ENCODE measurements around the gene NKAIN2.
"Not testable (repeated sequence)": the region's sequence is repeated elsewhere in the genome, so short reads cannot be mapped to it uniquely, and the experiment has no call there.

The NKAIN2 gene

DNA sequence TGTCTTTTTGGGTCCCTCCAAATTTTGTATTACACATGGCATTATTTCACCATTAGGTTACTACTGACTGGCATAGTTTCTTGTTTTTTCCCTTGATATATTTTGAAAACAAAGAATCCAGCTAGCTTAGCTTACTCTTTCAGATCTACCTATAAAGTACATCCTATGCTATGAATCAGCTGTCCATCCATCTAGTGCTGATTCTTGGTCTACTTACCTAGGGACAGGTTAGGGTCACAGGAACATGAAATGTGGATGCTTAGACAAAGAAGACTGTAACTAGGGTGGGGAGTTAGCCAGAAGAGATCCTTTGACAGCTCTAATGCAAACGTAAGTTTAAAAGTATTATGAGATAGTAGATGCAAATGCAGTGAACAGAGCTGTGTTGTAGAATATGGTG is 91.7 kb downstream of the NKAIN2 start:
- DNase-seq (no peak), ATAC-seq (replicated peaks) (no peak)
- Mint-ChIP-seq H3K36me3 (no peaks in the 10 kb centered on the region), H3K4me3 (no peak overlapping the region), H3K9me3 (peaks cover 0 to 5% of the 10 kb centered on the region in 2 donors), H3K27ac (no peak overlapping the region), H3K4me1 (no peaks in the 10 kb centered on the region), H3K27me3 (no peaks in the 10 kb centered on the region)

GRCh38 chr6:123895806-123896205 is 92.1 kb downstream of the NKAIN2 start:
- H3K4me1 Mint-ChIP-seq, result no peaks in the 10 kb centered on the region
- DNase-seq, result no peak
- H3K36me3 Mint-ChIP-seq, result no peaks in the 10 kb centered on the region
- no peak overlapping the region for H3K4me3 Mint-ChIP-seq
- no peak overlapping the region for H3K27ac Mint-ChIP-seq
- H3K27me3 Mint-ChIP-seq, result no peaks in the 10 kb centered on the region
- ATAC-seq (replicated peaks), result no peak
- peaks cover 0 to 5% of the 10 kb centered on the region in 2 donors for H3K9me3 Mint-ChIP-seq

DNA sequence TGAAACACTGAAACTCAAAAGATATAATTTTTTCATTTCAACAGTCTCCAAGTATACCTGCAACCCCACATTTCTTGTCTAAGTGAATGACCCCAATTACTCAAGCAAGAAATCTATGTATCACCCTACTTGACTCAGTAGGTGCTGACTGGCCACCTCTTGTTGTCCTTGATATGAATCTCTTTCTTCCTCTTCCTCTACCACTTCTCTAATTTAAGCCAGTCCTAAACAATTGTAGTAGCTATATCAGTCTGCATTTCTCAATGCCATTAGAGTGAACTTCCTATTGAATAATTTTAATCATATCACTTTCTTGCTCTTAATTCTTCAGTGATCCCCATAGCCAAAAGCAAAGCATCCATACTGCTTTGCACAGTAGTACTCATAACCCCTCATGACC is 93.2 kb downstream of the NKAIN2 start:
- no peaks in the 10 kb centered on the region for H3K36me3 Mint-ChIP-seq
- H3K9me3 Mint-ChIP-seq, result peaks cover 0 to 2% of the 10 kb centered on the region in 2 donors
- DNase-seq (no peak), ATAC-seq (replicated peaks) (no peak)
- H3K27ac Mint-ChIP-seq, result no peak overlapping the region
- H3K4me3 Mint-ChIP-seq, result no peak overlapping the region
- H3K27me3 Mint-ChIP-seq, result no peaks in the 10 kb centered on the region
- H3K4me1 Mint-ChIP-seq, result no peaks in the 10 kb centered on the region

- DNase-seq (no peak), ATAC-seq (replicated peaks) (no peak)
- H3K9me3 Mint-ChIP-seq, result no peaks in the 10 kb centered on the region
- H3K27me3 Mint-ChIP-seq, result no peaks in the 10 kb centered on the region
- no peak overlapping the region for H3K27ac Mint-ChIP-seq
- no peak overlapping the region for H3K4me3 Mint-ChIP-seq
- no peaks in the 10 kb centered on the region for H3K4me1 Mint-ChIP-seq
- no peaks in the 10 kb centered on the region for H3K36me3 Mint-ChIP-seq
These were observed 94.3 kb downstream of the NKAIN2 start for GRCh38 chr6:123897965-123898364.

GRCh38 chr6:123898665-123899064 is 95.0 kb downstream of the NKAIN2 start:
- Mint-ChIP-seq H3K4me3 (no peak overlapping the region), H3K36me3 (no peaks in the 10 kb centered on the region), H3K27ac (no peak overlapping the region), H3K9me3 (no peaks in the 10 kb centered on the region), H3K27me3 (no peaks in the 10 kb centered on the region), H3K4me1 (no peaks in the 10 kb centered on the region)
- no peak for ATAC-seq (replicated peaks)
- no peak for DNase-seq

- Mint-ChIP-seq H3K4me3 (no peak overlapping the region), H3K27me3 (no peaks in the 10 kb centered on the region), H3K27ac (no peak overlapping the region), H3K4me1 (no peaks in the 10 kb centered on the region), H3K9me3 (no peaks in the 10 kb centered on the region), H3K36me3 (no peaks in the 10 kb centered on the region)
- DNase-seq (no peak), ATAC-seq (replicated peaks) (no peak)
These were observed 96.1 kb downstream of the NKAIN2 start for GRCh38 chr6:123899745-123900144.

GRCh38 chr6:123901436-123901835 is 97.8 kb downstream of the NKAIN2 start:
- H3K27me3 Mint-ChIP-seq, result no peaks in the 10 kb centered on the region
- no peaks in the 10 kb centered on the region for H3K9me3 Mint-ChIP-seq
- H3K4me3 Mint-ChIP-seq, result no peak overlapping the region
- no peak overlapping the region for H3K27ac Mint-ChIP-seq
- H3K36me3 Mint-ChIP-seq, result no peaks in the 10 kb centered on the region
- no peak for ATAC-seq (replicated peaks)
- DNase-seq, result no peak
- no peaks in the 10 kb centered on the region for H3K4me1 Mint-ChIP-seq

DNA sequence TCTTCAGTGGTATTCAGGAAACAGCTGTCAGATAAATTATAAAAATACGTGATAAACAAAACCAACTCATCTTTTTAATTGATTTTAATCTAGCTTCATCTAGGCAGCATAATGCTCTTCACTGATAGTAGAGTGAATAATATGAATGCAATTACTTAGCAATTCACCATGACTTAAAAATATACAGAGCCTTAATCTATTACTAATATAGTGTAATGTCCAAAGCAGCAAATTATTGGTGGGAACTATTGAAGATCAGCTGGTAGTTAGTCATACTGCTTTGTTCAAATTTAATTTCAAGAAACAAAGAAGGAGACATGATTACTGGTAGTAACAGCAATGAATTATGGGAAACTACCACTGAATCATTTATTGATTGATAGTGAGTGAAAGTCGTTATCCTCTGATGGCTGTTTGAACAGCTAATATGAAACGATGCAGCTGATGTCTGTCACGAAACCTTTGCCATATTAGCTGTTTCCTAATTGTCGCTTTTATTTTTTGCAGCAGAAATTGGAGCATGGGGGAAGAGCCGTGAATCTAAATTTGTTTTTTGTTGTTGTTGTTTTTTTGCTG is 99.2 kb downstream of the NKAIN2 start:
- Mint-ChIP-seq H3K27ac (no peak overlapping the region), H3K4me1 (no peaks in the 10 kb centered on the region), H3K4me3 (no peak overlapping the region), H3K9me3 (no peaks in the 10 kb centered on the region), H3K36me3 (no peaks in the 10 kb centered on the region), H3K27me3 (no peaks in the 10 kb centered on the region)
- DNase-seq, result no peak
- ATAC-seq (replicated peaks), result no peak

GRCh38 chr6:123904228-123904627 is 100.6 kb downstream of the NKAIN2 start:
- H3K27ac Mint-ChIP-seq, result no peak overlapping the region
- H3K36me3 Mint-ChIP-seq, result no peaks in the 10 kb centered on the region
- no peaks in the 10 kb centered on the region for H3K4me1 Mint-ChIP-seq
- no peak for DNase-seq
- H3K27me3 Mint-ChIP-seq, result no peaks in the 10 kb centered on the region
- H3K9me3 Mint-ChIP-seq, result no peaks in the 10 kb centered on the region
- H3K4me3 Mint-ChIP-seq, result no peak overlapping the region
- no peak for ATAC-seq (replicated peaks)

GRCh38 chr6:123908797-123909196 is 105.1 kb downstream of the NKAIN2 start:
- Mint-ChIP-seq H3K36me3 (no peaks in the 10 kb centered on the region), H3K4me1 (no peaks in the 10 kb centered on the region), H3K27me3 (no peaks in the 10 kb centered on the region), H3K4me3 (no peak overlapping the region), H3K9me3 (no peaks in the 10 kb centered on the region), H3K27ac (no peak overlapping the region)
- ATAC-seq (replicated peaks), result no peak
- DNase-seq, result no peak

- no peaks in the 10 kb centered on the region for H3K27me3 Mint-ChIP-seq
- H3K9me3 Mint-ChIP-seq, result no peaks in the 10 kb centered on the region
- no peak overlapping the region for H3K4me3 Mint-ChIP-seq
- DNase-seq (no peak), ATAC-seq (replicated peaks) (no peak)
- H3K27ac Mint-ChIP-seq, result no peak overlapping the region
- no peaks in the 10 kb centered on the region for H3K36me3 Mint-ChIP-seq
- H3K4me1 Mint-ChIP-seq, result no peaks in the 10 kb centered on the region
These were observed 106.3 kb downstream of the NKAIN2 start for GRCh38 chr6:123909989-123910388.

- Mint-ChIP-seq H3K27me3 (no peaks in the 10 kb centered on the region), H3K9me3 (no peaks in the 10 kb centered on the region), H3K4me3 (no peak overlapping the region), H3K36me3 (no peaks in the 10 kb centered on the region), H3K4me1 (no peaks in the 10 kb centered on the region), H3K27ac (no peak overlapping the region)
- DNase-seq, result no peak
- no peak for ATAC-seq (replicated peaks)
These were observed 110.2 kb downstream of the NKAIN2 start for GRCh38 chr6:123913863-123914262.

- ATAC-seq (replicated peaks); H3K36me3 Mint-ChIP-seq; H3K27ac Mint-ChIP-seq; H3K27me3 Mint-ChIP-seq; H3K4me3 Mint-ChIP-seq; H3K4me1 Mint-ChIP-seq; DNase-seq: not testable (repeated sequence)
- peaks cover 1 to 13% of the 10 kb centered on the region in 2 donors for H3K9me3 Mint-ChIP-seq
These were observed 119.7 kb downstream of the NKAIN2 start for GRCh38 chr6:123923379-123923778.

DNA sequence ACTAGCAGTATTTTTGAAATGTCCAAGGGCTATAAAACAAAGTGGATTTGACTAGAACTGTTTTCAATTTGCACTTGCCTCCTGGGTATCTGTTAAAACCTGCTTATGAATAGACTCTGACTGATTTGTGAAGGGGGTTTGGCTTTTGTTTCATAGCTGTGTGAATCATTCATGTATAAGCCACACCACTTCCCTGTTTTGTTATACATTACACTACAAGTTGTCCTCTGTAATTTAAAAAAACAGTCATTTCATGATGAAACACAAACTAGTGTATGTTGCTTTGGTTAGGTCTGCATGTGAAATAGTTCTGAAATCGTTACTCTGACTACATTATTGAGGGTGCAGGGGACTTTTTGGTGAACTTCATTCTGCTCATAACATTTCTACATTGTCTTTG is 121.7 kb downstream of the NKAIN2 start:
- no peak overlapping the region for H3K4me3 Mint-ChIP-seq
- H3K27ac Mint-ChIP-seq, result no peak overlapping the region
- H3K9me3 Mint-ChIP-seq, result peaks cover 1 to 13% of the 10 kb centered on the region in 2 donors
- peaks cover 0 to 2% of the 10 kb centered on the region in 2 donors for H3K4me1 Mint-ChIP-seq
- no peaks in the 10 kb centered on the region for H3K27me3 Mint-ChIP-seq
- DNase-seq (no peak), ATAC-seq (replicated peaks) (peak; percentile 52 to 53)
- no peaks in the 10 kb centered on the region for H3K36me3 Mint-ChIP-seq

DNA sequence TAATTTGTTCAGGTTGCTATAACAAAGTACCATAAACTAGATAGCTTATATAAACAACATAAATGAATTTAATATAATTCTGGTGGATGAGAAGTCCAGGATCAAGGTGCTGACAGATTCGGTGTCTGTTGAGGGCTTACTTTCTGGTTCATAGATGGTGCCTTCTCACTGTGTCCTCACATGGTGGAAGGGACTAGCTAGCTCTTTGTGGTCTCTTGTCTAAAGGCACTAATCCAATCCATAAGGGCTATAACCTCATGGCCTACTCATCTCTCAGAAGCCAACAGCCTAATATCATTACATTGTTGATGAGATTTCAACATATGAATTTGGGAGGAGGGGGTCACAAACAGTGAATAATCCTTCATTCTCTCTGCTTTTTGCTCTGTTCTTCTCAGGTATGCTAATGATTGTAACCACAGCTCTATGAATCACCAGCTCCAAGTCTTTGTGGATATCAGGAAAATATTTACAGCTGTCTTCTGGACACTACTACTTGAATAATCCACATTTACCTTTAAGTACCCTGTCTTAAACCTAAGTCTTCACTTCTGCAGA is 122.3 kb downstream of the NKAIN2 start:
- Mint-ChIP-seq H3K9me3 (peaks cover 1 to 13% of the 10 kb centered on the region in 2 donors), H3K27ac (no peak overlapping the region), H3K27me3 (no peaks in the 10 kb centered on the region), H3K4me3 (no peak overlapping the region), H3K36me3 (no peaks in the 10 kb centered on the region), H3K4me1 (peaks cover 0 to 2% of the 10 kb centered on the region in 2 donors)
- no peak for ATAC-seq (replicated peaks)
- DNase-seq, result no peak

GRCh38 chr6:123928529-123928928 is 124.9 kb downstream of the NKAIN2 start:
- no peak for ATAC-seq (replicated peaks)
- H3K36me3 Mint-ChIP-seq, result no peaks in the 10 kb centered on the region
- peaks cover 1 to 9% of the 10 kb centered on the region in 2 donors for H3K9me3 Mint-ChIP-seq
- peaks cover 0 to 2% of the 10 kb centered on the region in 2 donors for H3K4me1 Mint-ChIP-seq
- no peaks in the 10 kb centered on the region for H3K27me3 Mint-ChIP-seq
- DNase-seq, result no peak
- H3K4me3 Mint-ChIP-seq, result no peak overlapping the region
- H3K27ac Mint-ChIP-seq, result no peak overlapping the region
